Type B pancreatic cell (in vitro differentiated cells): ENCODE results near the gene RBM12. TPM values are rescaled to one million over a fixed set of nuclear protein-coding genes. Genes with fewer than 3 reads are reported as not detected.
A peak's percentile ranks its signal among the peaks of the same experiment; 100 is the strongest.

Experiments
- DNase-seq: peaks from one replicate; pipeline ENCODE4 v3.0.0; 2021; ENCODE audit warnings: mixed read lengths; ENCODE audit not compliant: unreplicated experiment; ENCODE audit errors: extremely low spot score
- H3K27ac Mint-ChIP-seq: 2 replicates; pipeline ENCODE4 v1.8.0; 2021; ENCODE audit warnings: mild to moderate bottlenecking, mixed read lengths
- H3K27me3 Mint-ChIP-seq: 2 replicates; pipeline ENCODE4 v1.8.0; 2021; ENCODE audit warnings: mixed read lengths
- H3K36me3 Mint-ChIP-seq: 2 replicates; pipeline ENCODE4 v1.8.0; 2021; ENCODE audit warnings: mixed read lengths
- H3K4me1 Mint-ChIP-seq: one replicate; pipeline ENCODE4 v1.8.0; 2021; ENCODE audit warnings: mixed read lengths; ENCODE audit not compliant: unreplicated experiment
- H3K4me3 Mint-ChIP-seq: 2 replicates; pipeline ENCODE4 v1.8.0; 2021; ENCODE audit warnings: mild to moderate bottlenecking, mixed read lengths
- H3K9me3 Mint-ChIP-seq: 2 replicates; pipeline ENCODE4 v1.8.0; 2021; ENCODE audit warnings: mixed read lengths
- CTCF ChIP-seq: fragments of 200-600 bp; sonication (generic); conservative IDR thresholded peaks from 2 replicates; pipeline ENCODE4 v1.5.0; 2021; ENCODE audit warnings: antibody characterized with exemption, mild to moderate bottlenecking
- total RNA-seq: library from RNA; stranded (reverse); gene quantifications from 2 replicates; pipeline ENCODE4 v1.2.1, GENCODE V29; 2021; ENCODE audit warnings: low replicate concordance

Gene RBM12
- total RNA-seq, 1 donor from 2014 or later: 153 TPM

GRCh38 chr20:35606127-35606526, 58.6 kb downstream of the RBM12 start:
- no peak overlapping the region for H3K27ac Mint-ChIP-seq
- H3K9me3 Mint-ChIP-seq: no peaks in the 10 kb centered on the region
- DNase-seq: no peak
- TF ChIP-seq CTCF: no peak
- no peak overlapping the region for H3K4me3 Mint-ChIP-seq
- peaks cover 5% of the 10 kb centered on the region for H3K4me1 Mint-ChIP-seq
- H3K27me3 Mint-ChIP-seq: peaks cover 29% of the 10 kb centered on the region
- no peaks in the 10 kb centered on the region for H3K36me3 Mint-ChIP-seq

GRCh38 chr20:35604449-35604747, 60.3 kb downstream of the RBM12 start:
- Mint-ChIP-seq H3K27me3 (peaks cover 45% of the 10 kb centered on the region), H3K9me3 (no peaks in the 10 kb centered on the region), H3K27ac (no peak overlapping the region), H3K4me1 (peaks cover 5% of the 10 kb centered on the region), H3K36me3 (no peaks in the 10 kb centered on the region), H3K4me3 (no peak overlapping the region)
- TF ChIP-seq CTCF: peak; percentile 25
- DNase-seq: no peak

GRCh38 chr20:35603695-35604448, 60.8 kb downstream of the RBM12 start:
- Mint-ChIP-seq H3K36me3 (no peaks in the 10 kb centered on the region), H3K9me3 (no peaks in the 10 kb centered on the region), H3K4me3 (no peak overlapping the region), H3K27ac (no peak overlapping the region), H3K4me1 (peaks cover 5% of the 10 kb centered on the region), H3K27me3 (peaks cover 50% of the 10 kb centered on the region)
- no peak for DNase-seq
- TF ChIP-seq CTCF: no peak

GRCh38 chr20:35602851-35603495, 61.7 kb downstream of the RBM12 start:
- no peak for TF ChIP-seq CTCF
- peaks cover 59% of the 10 kb centered on the region for H3K27me3 Mint-ChIP-seq
- DNase-seq: no peak
- peaks cover 5% of the 10 kb centered on the region for H3K4me1 Mint-ChIP-seq
- H3K36me3 Mint-ChIP-seq: no peaks in the 10 kb centered on the region
- no peaks in the 10 kb centered on the region for H3K9me3 Mint-ChIP-seq
- H3K27ac Mint-ChIP-seq: no peak overlapping the region
- H3K4me3 Mint-ChIP-seq: peak overlapping the region; percentile 76

- Mint-ChIP-seq H3K4me1 (peaks cover 3% of the 10 kb centered on the region), H3K27me3 (peaks cover 69% of the 10 kb centered on the region), H3K4me3 (peak overlapping the region; percentile 34)
Measured at GRCh38 chr20:35601990-35602389, 62.7 kb downstream of the RBM12 start.

More at GRCh38 chr20:35601990-35602389, 62.7 kb downstream of the RBM12 start:
- H3K27ac Mint-ChIP-seq: no peak overlapping the region
- no peaks in the 10 kb centered on the region for H3K9me3 Mint-ChIP-seq
- H3K36me3 Mint-ChIP-seq: no peaks in the 10 kb centered on the region
- no peak for TF ChIP-seq CTCF
- DNase-seq: no peak
